C4-2B (cell line): Measurements from ENCODE around the gene LCAT.
"Not testable (repeated sequence)": the region's sequence is repeated elsewhere in the genome, so short reads cannot be mapped to it uniquely, and the experiment has no call there.

ENCODE experiments used
- H3K27ac ChIP-seq: fragments of 450-650 bp; 2 replicates; pipeline ENCODE4 v1.5.1; 2017
- CTCF ChIP-seq: fragments of 450-650 bp; conservative IDR thresholded peaks from 2 replicates; pipeline ENCODE4 v1.5.1; 2017; ENCODE audit warnings: mild to moderate bottlenecking
- ZFX ChIP-seq: fragments of 450-650 bp; IDR thresholded peaks from 2 replicates; pipeline ENCODE4 v1.6.1; 2017

Gene LCAT

GRCh38 chr16:67939507-67940445 lies 4.1 kb downstream of the LCAT start:
- no peak overlapping the region; the same call in 1 of the 2 replicates for H3K27ac ChIP-seq

GRCh38 chr16:67937713-67938112 lies 6.2 kb downstream of the LCAT start:
- H3K27ac ChIP-seq: not testable (repeated sequence)

More at GRCh38 chr16:67939507-67940445, 4.1 kb downstream of the LCAT start:
- TF ChIP-seq CTCF (no peak), ZFX (no peak)

- H3K27ac ChIP-seq: peak overlapping the region; percentile 86
- TF ChIP-seq ZFX (no peak), CTCF (no peak)
Measured at GRCh38 chr16:67936880-67937605, 6.9 kb downstream of the LCAT start.

GRCh38 chr16:67936124-67936879 lies 7.6 kb downstream of the LCAT start, which contains the start of gene PSMB10:
Gene PSMB10 (minus strand): TSS chr16:67936850. CDS start chr16:67936749, 101 bp downstream.
- H3K27ac ChIP-seq: peak within 1 kb of the TSS; percentile 86
- no peak for TF ChIP-seq ZFX
- TF ChIP-seq CTCF: no peak

- H3K27ac ChIP-seq: peak overlapping the region; percentile 86
- TF ChIP-seq ZFX (no peak), CTCF (no peak)
Measured at GRCh38 chr16:67935402-67936123, 8.4 kb downstream of the LCAT start.

GRCh38 chr16:67935101-67935401 lies 8.9 kb downstream of the LCAT start:
- H3K27ac ChIP-seq: peak overlapping the region; percentile 86
- TF ChIP-seq CTCF: no peak
- TF ChIP-seq ZFX: no peak
